Neural cell (in vitro differentiated cells): ENCODE data around the gene PNPLA1. TPM values are rescaled to one million over a fixed set of nuclear protein-coding genes. Genes with fewer than 3 reads are reported as not detected.

ENCODE experiments used
- H2AFZ ChIP-seq: fragments of 200-600, 300-800 bp; sonication (generic), shearing (Covaris generic); 2 replicates; pipeline ENCODE4 v1.6.0; 2014; ENCODE audit warnings: low read depth, mild to moderate bottlenecking, antibody characterized with exemption, low read length, moderate library complexity
- H3F3A ChIP-seq: fragments of 200-600 bp; shearing (Covaris generic); 2 replicates; pipeline ENCODE4 v1.6.1; 2016; ENCODE audit warnings: mild to moderate bottlenecking, moderate library complexity, mixed read lengths, antibody characterized with exemption, low read length; ENCODE audit not compliant: insufficient read depth, poor library complexity, severe bottlenecking
- H3K27ac ChIP-seq: fragments of 200-600, 300-800 bp; sonication (generic), shearing (Covaris generic); 2 replicates; pipeline ENCODE4 v1.5.1; 2014; ENCODE audit warnings: mild to moderate bottlenecking, low read length, moderate library complexity
- H3K27me3 ChIP-seq: fragments of 300-800, 200-600 bp; sonication (generic), shearing (Covaris generic); 2 replicates; pipeline ENCODE4 v1.6.0; 2014; ENCODE audit warnings: mild to moderate bottlenecking, low read depth, low read length, moderate library complexity; ENCODE audit not compliant: insufficient read depth
- H3K36me3 ChIP-seq: fragments of 300-800, 200-600 bp; sonication (generic), shearing (Covaris generic); 2 replicates; pipeline ENCODE4 v1.5.1; 2014; ENCODE audit warnings: mild to moderate bottlenecking, antibody characterized with exemption, low read length, moderate library complexity; ENCODE audit not compliant: insufficient read depth
- H3K4me2 ChIP-seq: fragments of 300-800, 200-600 bp; sonication (generic), shearing (Covaris generic); 2 replicates; pipeline ENCODE4 v1.6.0; 2014; ENCODE audit warnings: mild to moderate bottlenecking, low read length
- H3K4me3 ChIP-seq: fragments of 300-800, 200-600 bp; sonication (generic), shearing (Covaris generic); 2 replicates; pipeline ENCODE4 v1.5.1; 2014; ENCODE audit warnings: mild to moderate bottlenecking, low read length, moderate library complexity
- H3K79me2 ChIP-seq: fragments of 200-600 bp; shearing (Covaris generic); replicated peaks from 2 replicates; pipeline ENCODE4 v1.6.0; 2014; ENCODE audit warnings: mild to moderate bottlenecking, low read length, moderate library complexity; ENCODE audit not compliant: insufficient read depth
- H3K9ac ChIP-seq: fragments of 300-800, 200-600 bp; sonication (generic), shearing (Covaris generic); 2 replicates; pipeline ENCODE4 v1.6.1; 2016; ENCODE audit warnings: mild to moderate bottlenecking, low read length, mixed read lengths
- H3K9me2 ChIP-seq: fragments of 200-600 bp; shearing (Covaris generic); 2 replicates; pipeline ENCODE4 v1.6.1; 2016; ENCODE audit warnings: mild to moderate bottlenecking, low read length, mixed read lengths; ENCODE audit not compliant: insufficient read depth
- H3K9me3 ChIP-seq: fragments of 200-600, 300-800 bp; sonication (generic), shearing (Covaris generic); 2 replicates; pipeline ENCODE4 v1.6.1; 2016; ENCODE audit warnings: mild to moderate bottlenecking, mixed run types, low read length, moderate library complexity, mixed read lengths
- H4K20me1 ChIP-seq: fragments of 200-600 bp; shearing (Covaris generic); 2 replicates; pipeline ENCODE4 v1.6.1; 2016; ENCODE audit warnings: mild to moderate bottlenecking, mixed run types; ENCODE audit not compliant: insufficient read depth
- EP300 ChIP-seq: fragments of 450-650 bp; conservative IDR thresholded peaks from 2 replicates; pipeline ENCODE4 v1.6.1; 2014; ENCODE audit warnings: antibody characterized with exemption, mild to moderate bottlenecking, moderate library complexity; ENCODE audit not compliant: poor library complexity, severe bottlenecking
- EZH2 ChIP-seq: fragments of 200-600, 300-800 bp; shearing (Covaris generic), sonication (generic); IDR thresholded peaks from 2 replicates; pipeline ENCODE4 v1.6.1; 2014; ENCODE audit warnings: antibody characterized with exemption, low read length, borderline replicate concordance, mild to moderate bottlenecking; ENCODE audit not compliant: insufficient read depth, poor library complexity, severe bottlenecking
- MXI1 ChIP-seq: fragments of 450-650 bp; conservative IDR thresholded peaks from 2 replicates; pipeline ENCODE4 v1.6.1; 2014; ENCODE audit warnings: antibody characterized with exemption, mild to moderate bottlenecking; ENCODE audit not compliant: poor library complexity, severe bottlenecking
- POLR2AphosphoS5 ChIP-seq: IDR thresholded peaks from 2 replicates; pipeline ENCODE4 v1.6.1; 2012
- RAD21 ChIP-seq: fragments of 450-650 bp; conservative IDR thresholded peaks from 2 replicates; pipeline ENCODE4 v1.6.1; 2014; ENCODE audit warnings: antibody characterized with exemption, mild to moderate bottlenecking, moderate library complexity
- SMC3 ChIP-seq: fragments of 450-650 bp; conservative IDR thresholded peaks from 2 replicates; pipeline ENCODE4 v1.6.1; 2014; ENCODE audit warnings: antibody characterized with exemption, mild to moderate bottlenecking, moderate library complexity; ENCODE audit not compliant: poor library complexity
- TAF1 ChIP-seq: IDR thresholded peaks from 2 replicates; pipeline ENCODE4 v1.6.1; 2012; ENCODE audit warnings: low read depth
- polyA plus RNA-seq: library from polyadenylated mRNA; depleted of rRNA; stranded (reverse); fragments of >200 nt; gene quantifications from 2 replicates; pipeline ENCODE4 v1.2.3, GENCODE V29; 2014
- TF ChIP-seq, protein P1 (sequence below): IDR thresholded peaks from 2 replicates; pipeline ENCODE4 v1.6.1; 2012; ENCODE audit warnings: borderline replicate concordance
- TF ChIP-seq, protein P2 (sequence below): fragments of 450-650 bp; IDR thresholded peaks from 2 replicates; pipeline ENCODE4 v1.5.1; 2014; ENCODE audit warnings: antibody characterized with exemption, mild to moderate bottlenecking, moderate library complexity; ENCODE audit not compliant: poor library complexity, severe bottlenecking

PNPLA1 gene
- polyA plus RNA-seq, 1 donor from 2014 or later, result not detected

DNA sequence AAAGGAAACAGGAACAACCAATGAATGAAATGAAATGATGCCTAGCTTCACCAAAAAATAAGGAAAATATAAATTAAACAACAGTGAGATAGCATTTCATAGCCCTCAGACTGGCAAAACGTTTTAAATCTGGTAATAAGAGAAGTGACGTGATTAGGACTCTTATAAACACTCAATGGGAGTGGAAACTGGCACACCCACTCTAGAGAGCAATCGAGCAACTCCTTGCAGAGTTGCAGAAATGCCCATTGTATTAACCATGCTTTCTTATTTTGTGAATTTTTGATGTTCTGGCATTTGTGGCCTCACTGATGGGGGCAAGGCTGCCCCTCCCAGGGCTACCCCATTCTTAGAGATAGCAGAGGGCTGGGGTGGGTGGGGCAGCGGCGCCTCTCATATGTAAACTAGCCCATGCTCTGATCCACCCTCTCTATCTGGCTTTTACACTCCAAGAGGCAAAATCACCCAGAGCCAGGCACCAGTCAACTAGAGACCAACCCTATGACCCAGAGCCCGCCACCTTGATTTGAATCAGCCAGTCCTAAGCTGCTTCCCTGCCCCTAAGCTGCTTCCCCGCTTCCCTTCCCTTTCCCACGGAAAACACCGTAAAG, 6.4 kb upstream of the PNPLA1 start:
- H2AFZ ChIP-seq, result no peak overlapping the region
- no peak overlapping the region for H3K4me3 ChIP-seq
- no peaks in the 10 kb centered on the region for H3K36me3 ChIP-seq
- no peaks in the 10 kb centered on the region for H3K9me3 ChIP-seq
- H3K79me2 ChIP-seq, result no peaks in the 10 kb centered on the region
- no peak overlapping the region for H3K4me2 ChIP-seq
- H3K9me2 ChIP-seq, result no peaks in the 10 kb centered on the region
- TF ChIP-seq, protein P1, sequence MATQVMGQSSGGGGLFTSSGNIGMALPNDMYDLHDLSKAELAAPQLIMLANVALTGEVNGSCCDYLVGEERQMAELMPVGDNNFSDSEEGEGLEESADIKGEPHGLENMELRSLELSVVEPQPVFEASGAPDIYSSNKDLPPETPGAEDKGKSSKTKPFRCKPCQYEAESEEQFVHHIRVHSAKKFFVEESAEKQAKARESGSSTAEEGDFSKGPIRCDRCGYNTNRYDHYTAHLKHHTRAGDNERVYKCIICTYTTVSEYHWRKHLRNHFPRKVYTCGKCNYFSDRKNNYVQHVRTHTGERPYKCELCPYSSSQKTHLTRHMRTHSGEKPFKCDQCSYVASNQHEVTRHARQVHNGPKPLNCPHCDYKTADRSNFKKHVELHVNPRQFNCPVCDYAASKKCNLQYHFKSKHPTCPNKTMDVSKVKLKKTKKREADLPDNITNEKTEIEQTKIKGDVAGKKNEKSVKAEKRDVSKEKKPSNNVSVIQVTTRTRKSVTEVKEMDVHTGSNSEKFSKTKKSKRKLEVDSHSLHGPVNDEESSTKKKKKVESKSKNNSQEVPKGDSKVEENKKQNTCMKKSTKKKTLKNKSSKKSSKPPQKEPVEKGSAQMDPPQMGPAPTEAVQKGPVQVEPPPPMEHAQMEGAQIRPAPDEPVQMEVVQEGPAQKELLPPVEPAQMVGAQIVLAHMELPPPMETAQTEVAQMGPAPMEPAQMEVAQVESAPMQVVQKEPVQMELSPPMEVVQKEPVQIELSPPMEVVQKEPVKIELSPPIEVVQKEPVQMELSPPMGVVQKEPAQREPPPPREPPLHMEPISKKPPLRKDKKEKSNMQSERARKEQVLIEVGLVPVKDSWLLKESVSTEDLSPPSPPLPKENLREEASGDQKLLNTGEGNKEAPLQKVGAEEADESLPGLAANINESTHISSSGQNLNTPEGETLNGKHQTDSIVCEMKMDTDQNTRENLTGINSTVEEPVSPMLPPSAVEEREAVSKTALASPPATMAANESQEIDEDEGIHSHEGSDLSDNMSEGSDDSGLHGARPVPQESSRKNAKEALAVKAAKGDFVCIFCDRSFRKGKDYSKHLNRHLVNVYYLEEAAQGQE, result no peak
- no peak for TF ChIP-seq SMC3
- TF ChIP-seq, protein P2, sequence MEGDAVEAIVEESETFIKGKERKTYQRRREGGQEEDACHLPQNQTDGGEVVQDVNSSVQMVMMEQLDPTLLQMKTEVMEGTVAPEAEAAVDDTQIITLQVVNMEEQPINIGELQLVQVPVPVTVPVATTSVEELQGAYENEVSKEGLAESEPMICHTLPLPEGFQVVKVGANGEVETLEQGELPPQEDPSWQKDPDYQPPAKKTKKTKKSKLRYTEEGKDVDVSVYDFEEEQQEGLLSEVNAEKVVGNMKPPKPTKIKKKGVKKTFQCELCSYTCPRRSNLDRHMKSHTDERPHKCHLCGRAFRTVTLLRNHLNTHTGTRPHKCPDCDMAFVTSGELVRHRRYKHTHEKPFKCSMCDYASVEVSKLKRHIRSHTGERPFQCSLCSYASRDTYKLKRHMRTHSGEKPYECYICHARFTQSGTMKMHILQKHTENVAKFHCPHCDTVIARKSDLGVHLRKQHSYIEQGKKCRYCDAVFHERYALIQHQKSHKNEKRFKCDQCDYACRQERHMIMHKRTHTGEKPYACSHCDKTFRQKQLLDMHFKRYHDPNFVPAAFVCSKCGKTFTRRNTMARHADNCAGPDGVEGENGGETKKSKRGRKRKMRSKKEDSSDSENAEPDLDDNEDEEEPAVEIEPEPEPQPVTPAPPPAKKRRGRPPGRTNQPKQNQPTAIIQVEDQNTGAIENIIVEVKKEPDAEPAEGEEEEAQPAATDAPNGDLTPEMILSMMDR, result no peak
- no peak for TF ChIP-seq RAD21
- TF ChIP-seq EZH2, result no peak
- no peak for TF ChIP-seq TAF1
- no peak for TF ChIP-seq POLR2AphosphoS5
- no peak for TF ChIP-seq EP300
- TF ChIP-seq MXI1, result no peak
- H3K27me3 ChIP-seq, result no peaks in the 10 kb centered on the region
- H3K9ac ChIP-seq, result no peak overlapping the region
- H3K27ac ChIP-seq, result no peak overlapping the region
- H3F3A ChIP-seq, result no peaks in the 10 kb centered on the region
- H4K20me1 ChIP-seq, result no peaks in the 10 kb centered on the region

DNA sequence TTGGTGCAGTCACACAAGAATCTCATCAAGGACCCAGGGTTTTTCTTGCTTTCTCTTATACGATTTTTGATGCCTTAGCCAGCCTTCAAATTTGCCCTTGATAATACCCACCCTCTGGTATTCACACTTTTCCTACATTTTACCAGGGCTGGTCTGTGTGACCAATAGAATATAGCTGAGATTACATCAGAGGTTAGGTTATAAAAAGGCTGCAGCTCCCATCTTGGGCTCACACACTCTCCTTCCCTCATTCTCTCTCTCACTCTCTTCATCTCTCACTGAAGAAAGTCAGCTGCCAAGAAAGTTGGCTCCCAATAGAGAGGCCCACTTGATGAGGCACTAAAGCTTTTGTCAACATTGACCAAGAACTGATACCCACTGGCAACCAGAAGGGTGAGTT, 4.1 kb upstream of the PNPLA1 start:
- H3K27ac ChIP-seq, result no peak overlapping the region
- no peak overlapping the region for H2AFZ ChIP-seq
- H3K9me3 ChIP-seq, result no peaks in the 10 kb centered on the region
- no peaks in the 10 kb centered on the region for H3K36me3 ChIP-seq
- no peak overlapping the region for H3K9ac ChIP-seq
- no peaks in the 10 kb centered on the region for H3K27me3 ChIP-seq
- no peak overlapping the region for H3K4me2 ChIP-seq
- H3K79me2 ChIP-seq, result no peaks in the 10 kb centered on the region
- no peak overlapping the region for H3K4me3 ChIP-seq
- H3K9me2 ChIP-seq, result no peaks in the 10 kb centered on the region
- H4K20me1 ChIP-seq, result no peaks in the 10 kb centered on the region
- TF ChIP-seq EP300 (no peak), MXI1 (no peak), EZH2 (no peak), SMC3 (no peak), POLR2AphosphoS5 (no peak), RAD21 (no peak), TAF1 (no peak)
- TF ChIP-seq, protein P1, result no peak
- TF ChIP-seq, protein P2, result no peak
- no peaks in the 10 kb centered on the region for H3F3A ChIP-seq
